ENCODE measurements around the gene HEG1.
A peak's percentile ranks its signal among the peaks of the same experiment; 100 is the strongest.

The HEG1 gene

DNA sequence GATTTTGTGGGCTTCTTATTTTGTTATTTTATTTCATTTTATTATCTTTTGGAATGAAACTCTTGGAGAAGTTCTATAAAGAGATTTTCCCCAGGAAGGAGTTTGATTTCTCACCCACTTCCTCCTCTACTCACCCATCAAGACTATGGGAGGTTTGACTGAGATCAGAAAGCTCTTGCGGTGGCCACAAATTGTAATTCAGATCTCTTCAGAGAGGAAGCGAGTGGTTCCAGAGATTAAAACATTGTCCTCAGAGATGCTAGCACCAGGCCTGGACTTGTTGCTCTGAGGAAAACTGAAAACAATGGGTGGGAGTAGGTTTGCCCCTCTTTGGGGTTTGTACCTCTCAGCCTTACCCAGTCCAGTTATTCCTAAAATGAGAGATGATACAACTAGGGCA, 113.2 kb downstream of the HEG1 start:
- DNase-seq (ENCODE audit: low spot score): no peak

DNA sequence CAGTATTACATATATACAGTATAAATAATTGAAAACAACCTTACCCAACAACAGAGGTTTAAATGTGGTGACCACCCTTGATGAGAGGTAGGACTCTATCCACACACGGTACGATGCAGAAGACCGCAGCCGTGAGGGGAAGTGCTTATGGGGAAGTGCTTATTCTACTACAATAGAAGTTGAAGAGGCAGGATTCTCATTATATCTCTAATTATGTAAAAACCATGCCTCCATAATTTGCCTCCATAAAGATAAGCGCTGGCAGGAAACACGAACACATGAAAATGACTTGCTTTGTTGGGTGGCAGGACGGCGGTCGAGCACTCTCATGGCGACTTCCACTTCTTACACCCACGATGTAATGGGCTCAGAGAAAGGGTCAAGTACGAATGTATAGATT, 114.0 kb downstream of the HEG1 start:
- DNase-seq (ENCODE audit: low spot score): no peak

DNA sequence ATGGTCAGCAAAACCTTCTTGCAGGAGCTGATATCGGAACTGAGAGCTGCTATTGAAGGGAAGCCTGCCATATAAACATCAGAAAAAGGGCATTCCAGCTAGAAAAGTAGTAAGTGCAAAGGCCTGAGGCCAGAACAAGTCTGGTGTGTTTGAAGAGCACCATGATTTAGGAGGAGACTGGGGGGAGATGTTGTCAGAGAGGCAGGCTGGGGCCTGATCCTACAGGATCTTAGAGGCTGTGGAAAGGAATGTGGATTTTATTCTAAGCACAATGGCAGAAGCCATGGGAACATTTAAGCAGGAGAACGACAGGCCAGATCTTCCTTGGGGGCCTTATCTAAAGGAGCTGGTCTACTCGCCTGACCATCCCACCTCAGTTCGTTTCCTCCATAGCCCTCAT, 116.1 kb downstream of the HEG1 start:
- DNase-seq (ENCODE audit: low spot score): no peak

DNA sequence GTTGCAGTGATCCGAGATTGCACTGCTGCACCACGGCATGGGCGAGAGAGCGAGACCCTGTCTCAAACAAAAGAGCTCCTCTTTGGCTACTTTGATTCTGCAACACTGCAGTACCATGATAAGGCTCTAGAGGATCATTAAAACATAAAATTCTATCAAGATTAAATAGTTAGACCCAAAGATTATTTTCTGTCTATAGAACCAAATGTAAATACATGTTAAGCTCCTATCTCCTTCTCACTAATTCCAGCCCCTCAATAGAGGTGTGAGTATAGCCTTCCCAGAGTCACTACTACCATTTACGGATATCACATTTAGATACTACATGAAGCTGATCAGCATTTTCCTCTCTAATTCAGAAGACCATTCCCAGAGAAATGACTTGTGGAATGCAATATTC, 116.9 kb downstream of the HEG1 start:
- DNase-seq (ENCODE audit: low spot score): no peak

DNA sequence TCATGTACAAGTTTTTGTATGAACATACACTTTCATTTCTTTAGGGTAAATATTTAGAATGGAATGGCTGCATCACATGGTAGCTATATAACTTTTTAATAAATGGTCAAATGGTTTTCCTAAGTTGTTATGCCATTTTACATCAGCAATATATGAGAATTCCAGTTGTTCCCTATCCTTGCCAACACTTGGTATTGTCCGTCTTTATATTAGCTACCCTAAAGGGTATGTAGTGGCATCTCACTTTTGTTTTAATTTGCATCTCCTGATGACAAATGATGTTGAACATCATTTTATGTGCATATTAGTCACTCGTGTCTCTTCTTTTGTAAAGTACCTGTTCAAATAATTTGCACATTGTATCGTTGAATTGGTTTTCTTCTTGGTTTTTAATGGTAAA, 118.7 kb downstream of the HEG1 start:
- DNase-seq (ENCODE audit: low spot score): no peak

DNA sequence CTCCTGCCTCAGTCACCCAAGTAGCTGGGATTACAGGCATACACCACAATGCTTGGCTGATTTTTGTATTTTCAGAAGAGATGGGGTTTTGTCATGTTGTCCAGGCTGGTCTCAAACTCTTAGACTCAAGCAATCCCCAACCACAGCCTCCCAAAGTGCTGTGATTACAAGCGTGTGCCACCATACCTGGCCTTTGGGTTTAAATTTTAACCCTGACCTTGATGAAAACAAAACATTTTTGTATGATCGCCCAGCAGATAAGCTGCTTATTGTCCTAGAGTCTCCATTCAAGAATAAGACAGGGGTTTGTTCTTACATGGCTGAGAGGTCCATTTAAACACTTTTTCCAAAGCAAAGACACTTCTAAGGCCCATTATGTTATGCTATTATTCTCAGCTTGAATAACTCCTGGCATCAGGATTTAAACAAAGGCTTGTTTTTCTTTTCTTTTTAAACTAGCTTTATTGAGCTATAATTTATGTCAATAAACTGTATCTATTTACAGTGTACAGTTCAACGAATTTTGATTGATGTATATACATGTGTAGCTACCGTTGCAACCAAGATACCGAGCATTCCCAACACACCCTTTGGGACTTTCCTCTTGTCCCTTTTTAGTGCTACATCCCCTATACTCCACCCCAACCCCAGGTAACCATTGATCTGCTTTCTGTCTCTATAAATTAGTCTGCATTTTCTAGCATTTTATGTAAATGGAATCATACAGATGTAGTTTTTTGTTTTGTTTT, 119.8 kb downstream of the HEG1 start:
- no peak for DNase-seq (ENCODE audit: low spot score)

DNA sequence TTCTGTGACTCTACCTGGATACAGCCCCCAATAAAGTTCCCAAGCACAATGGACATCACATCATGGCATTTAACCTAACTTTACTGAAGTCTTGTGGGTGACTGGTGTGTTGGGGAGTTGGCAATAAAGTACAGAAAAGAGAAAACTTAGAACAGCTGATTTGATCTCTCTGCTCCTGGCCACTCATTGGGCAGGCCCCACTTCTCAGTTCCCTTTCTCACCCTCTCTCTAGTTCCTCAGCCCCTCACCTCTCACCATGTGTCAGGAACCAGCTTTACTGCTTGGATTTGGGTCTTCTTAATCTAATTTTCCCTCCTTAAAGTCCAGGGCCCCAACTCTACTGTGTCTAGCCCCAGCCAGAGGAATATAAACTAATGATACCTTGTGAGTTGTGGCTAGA, 120.5 kb downstream of the HEG1 start:
- no peak for DNase-seq (ENCODE audit: low spot score)

DNA sequence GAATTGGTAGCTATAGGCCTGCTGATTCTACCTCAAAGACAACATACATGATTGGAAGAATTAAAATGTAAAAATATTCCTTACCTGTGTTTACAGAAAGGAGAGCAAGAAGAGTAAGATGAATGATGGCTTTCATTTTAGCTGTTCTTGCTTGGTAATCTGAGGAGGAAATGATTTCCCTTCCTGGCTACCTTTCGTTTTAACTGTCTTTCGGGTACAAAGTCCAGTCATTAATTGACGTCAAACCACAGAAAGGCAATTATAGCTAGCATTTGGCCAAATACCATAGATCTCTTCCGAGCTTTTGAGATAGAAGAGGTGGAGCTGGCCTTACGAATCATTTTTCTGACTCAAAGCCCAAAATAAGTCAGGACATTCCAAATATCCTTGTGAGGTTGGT, 121.2 kb downstream of the HEG1 start, which contains the start of gene MUC13:
TSS of gene MUC13 (minus strand) at position 175 of the 400 bp plus-strand sequence. CDS start at position 136, 39 bp downstream.
- no peak for DNase-seq (ENCODE audit: low spot score)

DNA sequence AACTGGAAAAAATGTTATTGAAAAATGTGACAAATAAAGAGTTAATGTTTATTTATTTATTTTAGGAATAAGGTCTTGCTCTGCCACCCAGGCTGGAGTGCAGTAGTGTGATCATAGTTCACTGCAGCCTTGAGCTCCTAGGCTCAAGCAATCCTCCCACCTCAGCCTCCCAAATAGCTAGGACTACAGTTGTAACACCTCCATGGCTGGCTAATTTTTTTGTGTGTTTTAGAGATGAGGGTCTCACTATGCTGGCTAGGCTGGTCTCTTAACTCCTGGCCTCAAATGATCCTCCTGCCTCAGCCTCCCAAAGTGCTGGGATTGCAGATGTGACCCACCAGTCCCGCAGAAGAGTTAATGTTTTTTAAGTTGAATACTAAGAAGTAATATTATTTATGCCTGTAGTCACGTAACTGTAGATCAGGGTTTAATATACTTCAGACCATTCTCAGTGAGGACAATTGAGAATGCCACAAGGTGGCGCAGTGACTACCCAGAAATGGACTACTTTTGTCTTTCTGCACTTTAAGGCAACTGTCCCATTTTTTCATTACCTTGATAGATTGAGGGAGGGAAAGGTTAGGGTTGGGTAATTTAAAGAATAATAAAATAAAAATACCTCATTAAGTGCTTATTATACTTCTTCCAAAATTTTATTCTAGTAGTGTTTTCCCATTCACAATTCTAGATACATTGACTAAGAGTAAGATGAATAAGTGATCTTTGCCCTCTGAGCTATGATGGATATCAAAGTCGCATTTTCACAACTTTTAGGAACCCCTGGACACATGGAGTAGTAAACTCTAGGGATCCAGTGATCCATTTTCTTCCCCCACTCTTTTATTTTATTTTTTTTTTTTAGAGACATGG, 127.2 kb downstream of the HEG1 start:
- DNase-seq (ENCODE audit: low spot score): peak; percentile 58

DNA sequence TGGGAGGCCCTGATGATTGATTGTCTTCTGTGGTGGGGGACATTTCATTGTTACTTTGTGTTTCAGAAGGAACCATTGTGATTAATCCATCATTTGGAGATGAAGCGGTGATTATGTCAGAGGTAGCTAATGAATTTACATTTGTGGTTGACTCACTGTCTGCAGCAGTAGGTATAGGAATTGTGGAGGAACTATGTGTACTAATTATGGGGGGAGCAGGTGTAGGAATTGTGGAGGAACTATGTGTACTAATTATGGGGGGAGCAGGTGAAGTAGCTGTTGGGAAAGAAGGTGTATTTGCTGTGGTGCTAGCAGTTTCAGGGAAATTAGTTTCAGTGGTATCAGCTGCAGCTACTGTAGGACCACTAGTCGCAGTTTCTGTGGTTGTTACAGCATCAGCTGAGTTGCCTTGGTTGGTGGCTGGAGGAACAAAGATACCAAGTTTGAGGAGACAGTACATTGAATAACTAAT, 128.2 kb downstream of the HEG1 start:
- no peak for DNase-seq (ENCODE audit: low spot score)

DNA sequence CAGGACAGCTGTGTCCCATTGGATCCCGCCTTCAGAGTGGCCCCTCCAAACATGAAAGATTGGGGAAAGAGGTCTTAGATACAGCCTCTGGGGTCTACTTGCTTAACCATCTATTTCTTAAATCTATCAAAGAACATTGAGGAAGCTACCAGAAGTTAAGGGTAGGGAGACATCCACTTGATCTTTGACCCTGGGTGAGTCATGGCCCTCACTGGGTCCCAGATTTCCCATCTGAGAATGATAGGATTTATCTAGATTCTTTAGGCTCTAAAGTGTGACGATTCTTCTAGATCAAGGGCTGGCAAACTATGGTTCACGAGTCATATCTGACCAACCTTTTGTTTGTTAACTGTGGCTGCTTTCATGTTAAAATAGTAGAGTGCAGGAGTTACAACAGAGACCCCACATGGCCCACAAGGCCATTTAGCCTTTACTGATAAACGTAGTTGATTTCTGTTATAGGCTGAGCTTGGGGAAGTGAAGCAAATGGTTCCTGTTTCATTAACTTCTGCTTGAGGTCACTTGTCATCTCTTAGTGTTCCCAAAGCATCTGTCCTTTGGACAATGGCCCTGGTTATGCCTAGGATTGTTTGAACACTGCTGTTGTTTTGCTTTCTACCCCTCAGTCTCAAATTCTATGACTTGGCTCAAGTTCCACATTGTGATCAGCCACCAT, 129.2 kb downstream of the HEG1 start:
- DNase-seq (ENCODE audit: low spot score): no peak

DNA sequence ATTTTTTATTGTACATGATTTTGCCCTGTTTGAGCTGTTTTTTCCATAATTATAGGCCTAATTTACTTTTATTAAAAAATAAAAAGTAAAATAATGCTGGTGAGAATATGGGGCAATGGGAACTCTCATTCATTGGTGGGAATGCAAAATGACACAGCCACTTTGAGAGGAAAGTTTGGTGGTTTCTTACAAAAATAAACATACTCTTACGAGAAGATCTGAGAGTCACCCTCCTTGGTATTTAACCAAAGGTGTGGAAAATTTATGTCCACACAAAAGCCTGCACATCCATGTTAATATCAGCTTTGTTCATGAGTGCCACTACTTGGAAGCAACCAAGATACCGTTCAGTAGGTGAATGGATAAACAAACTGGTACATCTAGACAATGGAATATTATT, 131.1 kb downstream of the HEG1 start:
- DNase-seq (ENCODE audit: low spot score): no peak

DNA sequence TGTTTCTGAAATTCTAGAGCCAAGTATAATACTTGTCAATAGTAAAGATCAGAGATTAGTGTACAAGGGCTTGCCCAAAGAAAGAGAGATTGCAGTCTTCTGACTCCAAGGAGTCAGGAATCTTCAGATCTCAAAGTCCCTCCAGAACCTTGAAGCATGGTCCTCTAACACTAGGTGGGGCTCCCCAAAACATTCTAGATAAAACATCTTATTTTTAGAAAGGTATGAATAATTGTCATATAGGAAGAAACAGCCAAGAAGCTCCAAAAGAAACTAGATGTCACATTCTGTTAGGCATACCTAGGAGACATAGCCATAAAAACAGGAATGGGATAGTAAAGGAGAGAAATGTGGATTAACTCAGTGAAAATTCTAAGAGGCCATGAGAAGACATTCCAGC, 132.0 kb downstream of the HEG1 start:
- DNase-seq (ENCODE audit: low spot score): no peak

DNA sequence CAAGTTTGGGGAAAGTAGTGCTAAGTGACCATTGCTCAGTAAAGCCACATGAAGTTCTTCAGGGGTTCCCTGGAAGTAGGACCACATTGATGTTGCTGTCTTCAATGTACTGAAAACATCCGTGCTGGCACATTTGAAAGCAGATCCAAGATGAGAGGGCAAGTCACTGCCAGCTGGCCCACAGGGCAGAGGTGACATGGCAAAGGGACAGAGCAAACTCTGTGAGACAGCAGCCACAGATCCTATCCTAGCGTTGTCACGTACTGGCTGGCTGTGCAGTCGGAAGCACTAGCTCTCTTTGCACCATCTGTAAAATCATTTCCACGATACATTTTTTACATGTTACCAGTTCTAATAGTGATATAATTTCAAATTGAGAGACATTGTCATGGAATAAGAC, 135.1 kb downstream of the HEG1 start:
- no peak for DNase-seq (ENCODE audit: low spot score)

DNA sequence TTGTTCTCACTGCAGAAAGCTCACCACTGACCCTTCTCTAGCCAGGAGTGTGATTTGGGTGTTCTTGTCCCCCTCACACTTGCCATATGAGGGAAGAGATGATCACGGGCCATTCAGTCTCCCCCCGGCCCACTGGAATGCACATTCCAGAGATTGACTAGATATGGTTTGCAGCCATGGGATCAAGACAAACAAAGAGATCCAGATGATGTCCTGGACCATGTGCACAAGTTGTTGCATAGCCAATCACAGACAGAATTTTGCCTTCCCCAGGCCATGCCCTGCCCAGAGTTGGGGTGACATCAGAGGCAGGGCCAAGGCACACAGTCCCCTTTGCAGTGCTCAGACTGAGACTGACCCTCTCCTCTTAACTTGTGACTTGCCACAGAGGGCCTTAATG, 136.0 kb downstream of the HEG1 start:
- no peak for DNase-seq (ENCODE audit: low spot score)

DNA sequence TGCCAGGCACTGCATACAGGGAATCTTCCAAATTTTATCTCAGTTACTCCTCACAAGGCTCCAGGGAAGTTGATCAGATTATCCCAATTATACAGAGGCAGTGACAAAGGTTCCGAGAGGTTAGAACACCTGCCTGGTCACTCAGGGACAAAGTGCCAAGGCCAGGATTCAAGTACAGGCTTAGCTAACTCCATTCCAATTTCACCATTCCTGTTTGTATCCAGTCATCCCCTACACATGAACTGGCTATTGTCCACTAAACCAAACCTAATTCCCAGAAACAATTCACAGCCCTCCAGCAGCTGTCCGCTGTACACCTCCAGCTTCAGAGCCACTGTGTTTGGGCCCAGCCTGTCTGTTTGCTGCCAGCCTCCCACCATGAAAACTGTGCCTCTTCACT, 137.3 kb downstream of the HEG1 start:
- DNase-seq (ENCODE audit: low spot score): no peak

DNA sequence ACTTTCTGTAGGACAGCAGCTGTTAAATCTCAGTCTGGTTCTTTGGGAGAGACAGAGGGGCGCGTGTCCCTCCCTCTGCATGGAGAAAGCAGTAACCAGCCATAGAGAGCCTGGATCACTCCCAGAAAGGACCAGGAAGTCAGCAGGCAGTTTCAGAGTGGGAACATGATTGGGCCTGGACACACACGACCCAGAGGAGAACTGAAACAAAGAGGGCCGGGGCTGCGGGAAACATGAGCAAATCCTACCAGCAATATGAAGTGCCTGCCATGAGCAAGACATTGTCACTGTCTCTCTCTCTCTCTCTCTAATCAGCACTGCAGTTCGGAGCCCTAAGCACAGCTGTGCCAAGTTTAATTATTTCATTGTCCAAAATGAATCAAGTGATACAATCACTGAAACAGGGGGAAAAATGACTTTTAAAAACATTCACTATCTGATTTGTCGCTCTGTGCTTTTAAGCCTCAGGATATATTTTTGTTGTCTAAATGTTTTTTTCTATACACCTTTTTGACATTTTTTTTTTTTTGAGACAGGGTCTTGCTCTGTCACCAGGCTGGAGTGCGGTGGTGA, 138.9 kb downstream of the HEG1 start:
- no peak for DNase-seq (ENCODE audit: low spot score)

Data from activated CD4-positive, alpha-beta T cell treated with anti-CD3 and anti-CD28 coated beads, Interleukin-2, Interleukin-4, amounts not matched to agents 100 ng/mL and 50 ng/mL, durations not matched to agents 16 hours and 8 hours (primary cell).